Measurements from ENCODE around the gene ZNF385B.

The ZNF385B gene

DNA sequence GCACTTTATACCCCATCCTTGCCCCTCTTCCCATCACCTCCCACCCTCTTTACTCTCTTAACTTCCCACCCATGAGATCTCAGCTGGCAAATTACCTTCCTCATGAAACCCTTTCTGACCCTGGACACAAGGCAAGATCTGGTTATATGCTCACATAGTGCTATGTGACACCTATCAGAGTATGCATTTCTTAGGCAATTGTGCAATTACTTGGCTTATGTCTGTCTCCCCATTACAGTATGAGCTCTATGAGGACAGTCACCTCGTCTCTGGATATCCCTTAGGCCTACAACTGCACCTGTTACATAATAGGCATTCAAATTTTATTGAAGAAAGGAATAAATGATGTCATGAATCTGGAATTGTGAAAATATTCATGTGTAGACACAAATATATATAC lies 91.4 kb downstream of the ZNF385B start:
- TF ChIP-seq POLR2AphosphoS5 (IDR thresholded peaks at IDR 0.05; ENCODE audit: low read depth, low read length) (no peak), SIN3A (IDR thresholded peaks at IDR 0.05; ENCODE audit: borderline replicate concordance, insufficient read depth, low read length) (no peak), FOXP2 (optimal IDR thresholded peaks at IDR 0.05; ENCODE audit: borderline replicate concordance, extremely low read depth, extremely low read length, insufficient read depth) (no peak), TAF1 (IDR thresholded peaks at IDR 0.05; ENCODE audit: borderline replicate concordance, insufficient read depth, low read length) (no peak)
- TF ChIP-seq, protein P1, sequence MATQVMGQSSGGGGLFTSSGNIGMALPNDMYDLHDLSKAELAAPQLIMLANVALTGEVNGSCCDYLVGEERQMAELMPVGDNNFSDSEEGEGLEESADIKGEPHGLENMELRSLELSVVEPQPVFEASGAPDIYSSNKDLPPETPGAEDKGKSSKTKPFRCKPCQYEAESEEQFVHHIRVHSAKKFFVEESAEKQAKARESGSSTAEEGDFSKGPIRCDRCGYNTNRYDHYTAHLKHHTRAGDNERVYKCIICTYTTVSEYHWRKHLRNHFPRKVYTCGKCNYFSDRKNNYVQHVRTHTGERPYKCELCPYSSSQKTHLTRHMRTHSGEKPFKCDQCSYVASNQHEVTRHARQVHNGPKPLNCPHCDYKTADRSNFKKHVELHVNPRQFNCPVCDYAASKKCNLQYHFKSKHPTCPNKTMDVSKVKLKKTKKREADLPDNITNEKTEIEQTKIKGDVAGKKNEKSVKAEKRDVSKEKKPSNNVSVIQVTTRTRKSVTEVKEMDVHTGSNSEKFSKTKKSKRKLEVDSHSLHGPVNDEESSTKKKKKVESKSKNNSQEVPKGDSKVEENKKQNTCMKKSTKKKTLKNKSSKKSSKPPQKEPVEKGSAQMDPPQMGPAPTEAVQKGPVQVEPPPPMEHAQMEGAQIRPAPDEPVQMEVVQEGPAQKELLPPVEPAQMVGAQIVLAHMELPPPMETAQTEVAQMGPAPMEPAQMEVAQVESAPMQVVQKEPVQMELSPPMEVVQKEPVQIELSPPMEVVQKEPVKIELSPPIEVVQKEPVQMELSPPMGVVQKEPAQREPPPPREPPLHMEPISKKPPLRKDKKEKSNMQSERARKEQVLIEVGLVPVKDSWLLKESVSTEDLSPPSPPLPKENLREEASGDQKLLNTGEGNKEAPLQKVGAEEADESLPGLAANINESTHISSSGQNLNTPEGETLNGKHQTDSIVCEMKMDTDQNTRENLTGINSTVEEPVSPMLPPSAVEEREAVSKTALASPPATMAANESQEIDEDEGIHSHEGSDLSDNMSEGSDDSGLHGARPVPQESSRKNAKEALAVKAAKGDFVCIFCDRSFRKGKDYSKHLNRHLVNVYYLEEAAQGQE (IDR thresholded peaks at IDR 0.05; ENCODE audit: insufficient read depth in 1 of 2, low read depth in 2 of 2, low read length in 2 of 2) = no peak

DNA sequence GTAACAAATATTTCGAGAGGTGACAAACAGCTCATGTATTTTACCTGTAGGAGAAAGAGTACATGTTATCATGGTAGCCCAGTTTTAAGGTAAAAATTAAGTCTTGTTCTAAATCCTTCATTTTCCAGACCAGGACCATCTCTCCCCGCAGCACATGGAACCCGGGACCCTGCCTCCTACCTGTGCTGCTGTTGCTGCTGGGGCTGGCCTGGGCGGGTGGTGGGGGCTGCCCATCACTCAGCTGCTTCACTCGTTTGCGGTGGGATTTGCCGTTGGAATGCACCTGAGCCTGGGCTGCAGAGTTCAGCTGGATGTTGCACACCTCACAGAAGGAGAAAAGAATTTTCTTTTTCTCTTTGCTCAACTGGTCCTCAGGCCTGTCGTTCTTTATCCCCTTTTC lies 92.1 kb downstream of the ZNF385B start:
- TF ChIP-seq FOXP2 (optimal IDR thresholded peaks at IDR 0.05; ENCODE audit: borderline replicate concordance, extremely low read depth, extremely low read length, insufficient read depth) (no peak), SIN3A (IDR thresholded peaks at IDR 0.05; ENCODE audit: borderline replicate concordance, insufficient read depth, low read length) (no peak), TAF1 (IDR thresholded peaks at IDR 0.05; ENCODE audit: borderline replicate concordance, insufficient read depth, low read length) (no peak), POLR2AphosphoS5 (IDR thresholded peaks at IDR 0.05; ENCODE audit: low read depth, low read length) (no peak)
- TF ChIP-seq, protein P1 (IDR thresholded peaks at IDR 0.05; ENCODE audit: insufficient read depth in 1 of 2, low read depth in 2 of 2, low read length in 2 of 2) = no peak

DNA sequence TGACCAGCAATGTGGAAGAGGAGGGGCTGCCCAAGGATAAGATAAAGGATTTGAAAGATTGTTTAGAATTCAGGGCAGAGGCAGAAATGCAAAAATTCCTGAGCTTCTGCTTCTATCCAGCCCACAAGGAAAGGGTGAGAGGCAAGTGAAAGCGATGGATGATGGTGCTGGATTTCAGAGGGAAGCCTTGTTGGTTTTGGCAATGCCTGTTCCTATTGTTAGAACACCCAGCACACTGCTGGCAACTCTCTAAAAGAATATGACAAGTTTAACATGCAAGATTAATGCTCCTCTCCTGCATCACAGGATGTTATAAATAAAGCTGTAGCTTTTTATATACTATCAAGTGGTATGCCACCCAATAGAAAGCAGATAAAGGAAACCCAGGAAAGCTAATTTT lies 92.6 kb downstream of the ZNF385B start:
- TF ChIP-seq TAF1 (IDR thresholded peaks at IDR 0.05; ENCODE audit: borderline replicate concordance, insufficient read depth, low read length) (no peak), SIN3A (IDR thresholded peaks at IDR 0.05; ENCODE audit: borderline replicate concordance, insufficient read depth, low read length) (no peak), FOXP2 (optimal IDR thresholded peaks at IDR 0.05; ENCODE audit: borderline replicate concordance, extremely low read depth, extremely low read length, insufficient read depth) (no peak), POLR2AphosphoS5 (IDR thresholded peaks at IDR 0.05; ENCODE audit: low read depth, low read length) (no peak)
- TF ChIP-seq, protein P1 (IDR thresholded peaks at IDR 0.05; ENCODE audit: insufficient read depth in 1 of 2, low read depth in 2 of 2, low read length in 2 of 2) = no peak

DNA sequence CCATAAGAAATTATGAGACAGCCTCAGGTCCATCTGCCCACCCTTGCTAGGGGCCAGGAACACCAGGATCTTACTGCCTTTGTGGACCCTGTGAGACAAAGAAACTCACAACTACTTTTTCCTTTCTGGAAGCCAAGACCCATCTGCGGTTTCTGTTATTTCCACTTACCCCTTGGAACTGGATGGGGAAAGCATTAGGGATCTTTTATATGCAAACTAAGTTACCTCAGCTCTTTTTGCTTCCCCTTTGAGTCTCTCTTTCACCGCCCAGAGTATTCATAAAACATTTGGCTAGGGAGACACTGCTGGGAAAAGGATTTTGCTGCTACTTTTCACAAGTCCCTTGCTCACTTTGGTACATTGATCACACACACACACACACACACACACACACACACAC lies 95.7 kb downstream of the ZNF385B start:
- no peak for TF ChIP-seq SIN3A (IDR thresholded peaks at IDR 0.05; ENCODE audit: borderline replicate concordance, insufficient read depth, low read length)
- TF ChIP-seq, protein P1 (IDR thresholded peaks at IDR 0.05; ENCODE audit: insufficient read depth in 1 of 2, low read depth in 2 of 2, low read length in 2 of 2) = no peak
- TF ChIP-seq TAF1 (IDR thresholded peaks at IDR 0.05; ENCODE audit: borderline replicate concordance, insufficient read depth, low read length) = no peak
- no peak for TF ChIP-seq POLR2AphosphoS5 (IDR thresholded peaks at IDR 0.05; ENCODE audit: low read depth, low read length)
- no peak for TF ChIP-seq FOXP2 (optimal IDR thresholded peaks at IDR 0.05; ENCODE audit: borderline replicate concordance, extremely low read depth, extremely low read length, insufficient read depth)

DNA sequence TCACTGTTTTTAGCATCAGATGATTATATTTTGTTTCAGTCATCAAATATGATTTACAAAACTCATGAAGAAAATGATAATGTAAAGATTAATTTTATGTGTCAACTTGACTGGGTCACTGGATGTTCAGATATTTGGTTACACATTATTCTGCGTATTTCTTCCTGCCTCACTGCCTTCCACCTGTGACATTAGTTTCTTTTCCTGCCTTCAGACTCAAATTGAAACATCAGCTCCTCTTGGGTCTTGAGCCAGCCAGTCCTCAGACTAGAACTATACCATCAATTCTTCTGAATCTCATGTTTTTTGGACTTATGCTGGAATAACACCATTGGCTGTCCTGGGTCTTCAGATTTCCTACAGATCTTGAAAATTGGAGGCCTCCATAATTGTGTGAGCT lies 96.7 kb downstream of the ZNF385B start:
- TF ChIP-seq FOXP2 (optimal IDR thresholded peaks at IDR 0.05; ENCODE audit: borderline replicate concordance, extremely low read depth, extremely low read length, insufficient read depth) = no peak
- TF ChIP-seq SIN3A (IDR thresholded peaks at IDR 0.05; ENCODE audit: borderline replicate concordance, insufficient read depth, low read length) = no peak
- no peak for TF ChIP-seq POLR2AphosphoS5 (IDR thresholded peaks at IDR 0.05; ENCODE audit: low read depth, low read length)
- TF ChIP-seq, protein P1 (IDR thresholded peaks at IDR 0.05; ENCODE audit: insufficient read depth in 1 of 2, low read depth in 2 of 2, low read length in 2 of 2) = no peak
- no peak for TF ChIP-seq TAF1 (IDR thresholded peaks at IDR 0.05; ENCODE audit: borderline replicate concordance, insufficient read depth, low read length)
